GM12873 (cell line): Measurements from ENCODE around the gene SCUBE3.

Experiments
- TF ChIP-seq, protein P1 (sequence below): IDR thresholded peaks from 2 replicates; pipeline ENCODE4 v1.5.1; 2012; ENCODE audit warnings: low read depth, mild to moderate bottlenecking, moderate library complexity, low read length, control low read depth; ENCODE audit not compliant: insufficient read depth; ENCODE audit errors: missing control alignments

Gene SCUBE3

DNA sequence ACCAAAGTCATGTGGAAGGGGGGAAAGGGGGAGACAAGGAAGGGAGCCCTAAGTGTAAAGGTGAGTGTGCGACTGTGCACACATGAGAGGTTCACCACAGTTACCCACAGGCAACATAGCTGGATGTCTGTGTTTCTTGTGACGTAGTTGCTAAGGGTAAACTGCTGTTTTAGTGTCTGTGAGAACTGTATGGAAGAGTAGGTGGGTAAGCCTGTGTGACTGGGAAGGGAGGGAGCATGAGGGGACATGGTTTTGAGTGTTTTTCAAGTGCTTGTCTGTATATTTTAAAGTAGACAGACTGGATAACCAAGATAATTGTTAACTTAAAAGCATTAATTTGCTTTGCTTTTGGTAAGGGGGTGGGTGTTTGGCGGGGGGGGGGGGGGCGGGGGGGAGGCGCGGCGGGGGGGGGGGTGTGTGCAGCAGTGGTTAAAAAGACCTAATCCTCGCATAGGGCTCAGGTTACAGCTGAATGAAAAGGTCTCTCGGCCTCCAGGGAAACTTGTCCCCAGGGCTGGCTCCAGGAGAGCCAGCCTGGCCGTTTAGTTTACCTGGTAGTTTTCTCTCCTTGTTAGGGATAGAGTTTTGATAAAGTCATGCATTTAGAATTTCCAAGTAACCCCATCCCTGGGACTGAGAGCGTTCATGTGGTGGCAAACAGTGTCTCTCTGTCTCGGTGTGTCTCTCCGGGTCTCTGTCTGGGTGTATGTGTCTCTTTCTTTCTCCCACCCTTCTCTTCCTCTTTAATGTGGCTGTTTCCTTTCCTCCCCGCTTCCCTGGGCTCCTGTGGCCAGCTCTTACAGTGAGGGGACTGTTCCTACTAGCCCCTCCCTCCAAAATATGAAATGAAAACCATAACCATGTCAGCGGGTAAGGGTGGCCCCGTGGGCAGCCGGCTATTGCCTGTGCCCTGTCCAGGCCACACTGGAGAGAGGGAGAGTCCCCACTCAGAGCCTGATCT, 3.4 kb downstream of the SCUBE3 start:
- TF ChIP-seq, protein P1, sequence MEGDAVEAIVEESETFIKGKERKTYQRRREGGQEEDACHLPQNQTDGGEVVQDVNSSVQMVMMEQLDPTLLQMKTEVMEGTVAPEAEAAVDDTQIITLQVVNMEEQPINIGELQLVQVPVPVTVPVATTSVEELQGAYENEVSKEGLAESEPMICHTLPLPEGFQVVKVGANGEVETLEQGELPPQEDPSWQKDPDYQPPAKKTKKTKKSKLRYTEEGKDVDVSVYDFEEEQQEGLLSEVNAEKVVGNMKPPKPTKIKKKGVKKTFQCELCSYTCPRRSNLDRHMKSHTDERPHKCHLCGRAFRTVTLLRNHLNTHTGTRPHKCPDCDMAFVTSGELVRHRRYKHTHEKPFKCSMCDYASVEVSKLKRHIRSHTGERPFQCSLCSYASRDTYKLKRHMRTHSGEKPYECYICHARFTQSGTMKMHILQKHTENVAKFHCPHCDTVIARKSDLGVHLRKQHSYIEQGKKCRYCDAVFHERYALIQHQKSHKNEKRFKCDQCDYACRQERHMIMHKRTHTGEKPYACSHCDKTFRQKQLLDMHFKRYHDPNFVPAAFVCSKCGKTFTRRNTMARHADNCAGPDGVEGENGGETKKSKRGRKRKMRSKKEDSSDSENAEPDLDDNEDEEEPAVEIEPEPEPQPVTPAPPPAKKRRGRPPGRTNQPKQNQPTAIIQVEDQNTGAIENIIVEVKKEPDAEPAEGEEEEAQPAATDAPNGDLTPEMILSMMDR, result no peak

DNA sequence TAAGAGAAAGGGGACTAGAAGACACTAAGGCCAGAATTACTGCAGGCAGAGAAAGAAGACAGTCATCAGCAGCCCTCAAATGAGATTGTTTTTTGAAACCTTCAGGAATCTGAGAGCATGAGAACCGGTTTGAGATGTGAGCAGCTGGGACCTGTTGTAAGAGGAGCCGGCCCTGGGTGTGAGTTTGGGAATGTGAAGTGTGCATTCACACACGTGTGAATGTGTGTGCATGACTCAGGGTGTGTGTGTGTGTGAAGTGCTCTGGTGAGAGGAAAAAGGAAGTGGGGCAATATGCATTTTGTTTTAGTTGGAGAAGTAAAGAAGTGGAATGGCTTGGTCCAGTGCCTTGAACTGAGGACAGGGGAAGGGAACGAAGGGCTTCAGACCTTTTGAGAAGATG, 4.3 kb downstream of the SCUBE3 start:
- TF ChIP-seq, protein P1, result no peak

DNA sequence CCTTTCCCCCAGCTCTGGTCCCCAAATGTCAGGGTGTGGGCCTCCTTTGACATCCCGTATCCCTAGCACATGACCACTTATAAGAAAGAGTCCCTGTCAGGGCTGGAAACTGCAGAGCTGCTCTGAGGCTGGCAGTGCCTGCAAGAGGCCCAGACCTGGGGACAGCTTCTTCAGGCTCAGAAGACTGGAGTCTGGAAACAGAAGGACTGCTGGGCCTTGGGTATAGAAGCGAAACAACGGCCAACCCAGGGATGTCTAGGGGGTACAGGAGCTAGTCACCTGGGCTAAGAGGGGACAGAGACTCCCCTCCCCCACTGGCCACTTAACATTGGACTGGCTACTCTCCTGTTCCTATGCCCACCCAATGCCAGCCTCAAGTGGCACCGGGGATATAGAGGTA, 4.7 kb downstream of the SCUBE3 start:
- TF ChIP-seq, protein P1, result no peak

DNA sequence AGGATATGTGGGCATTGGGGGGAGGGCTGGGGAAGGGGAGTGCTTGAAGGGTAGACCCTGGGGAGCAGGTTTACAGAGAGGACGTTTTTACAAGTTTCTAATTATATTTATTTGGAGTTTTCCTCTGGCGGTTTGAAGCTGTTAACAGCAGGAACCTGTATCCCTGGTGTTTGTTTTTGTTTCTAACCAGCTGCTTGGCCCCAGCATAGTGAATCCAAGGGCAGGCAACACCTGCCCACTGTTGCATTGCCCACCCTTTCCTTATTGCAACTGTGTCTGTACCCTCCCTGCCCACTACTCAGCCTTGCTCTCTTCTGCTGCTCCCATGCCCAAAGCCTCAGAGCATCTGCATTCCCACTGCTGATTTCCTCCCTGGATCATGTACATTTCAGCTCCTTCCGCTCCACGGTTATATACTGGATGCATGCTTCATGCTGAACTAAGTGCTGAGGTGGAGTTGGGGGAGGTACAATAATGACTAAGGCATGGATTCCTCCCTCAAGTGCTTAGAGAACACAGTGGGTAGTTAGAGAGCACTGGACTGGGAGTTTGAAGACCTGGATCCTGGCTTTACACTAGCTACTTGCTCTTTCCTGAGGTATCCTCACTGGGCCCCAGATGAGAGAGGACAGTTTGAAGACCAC, 6.0 kb downstream of the SCUBE3 start:
- TF ChIP-seq, protein P1, result no peak

DNA sequence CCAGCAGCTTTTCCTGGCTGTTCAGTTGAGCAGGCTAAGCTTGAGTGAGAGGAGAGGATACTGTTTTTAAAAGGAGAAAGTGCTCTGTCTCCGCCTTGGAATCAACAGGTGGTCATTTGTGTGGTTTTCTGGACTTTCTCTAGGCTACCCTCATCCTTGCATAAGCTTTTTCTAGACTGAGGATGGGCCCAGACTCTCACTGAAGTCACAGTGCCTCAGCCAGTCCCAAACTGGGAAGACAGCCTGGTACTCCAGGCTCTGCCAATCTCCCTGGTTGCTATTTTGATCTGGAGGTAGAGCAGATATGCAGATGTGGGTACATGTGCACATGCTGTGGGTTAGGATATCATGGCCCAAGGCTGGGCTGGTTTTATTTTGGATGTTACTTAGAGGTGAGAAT, 7.0 kb downstream of the SCUBE3 start:
- TF ChIP-seq, protein P1, result no peak

DNA sequence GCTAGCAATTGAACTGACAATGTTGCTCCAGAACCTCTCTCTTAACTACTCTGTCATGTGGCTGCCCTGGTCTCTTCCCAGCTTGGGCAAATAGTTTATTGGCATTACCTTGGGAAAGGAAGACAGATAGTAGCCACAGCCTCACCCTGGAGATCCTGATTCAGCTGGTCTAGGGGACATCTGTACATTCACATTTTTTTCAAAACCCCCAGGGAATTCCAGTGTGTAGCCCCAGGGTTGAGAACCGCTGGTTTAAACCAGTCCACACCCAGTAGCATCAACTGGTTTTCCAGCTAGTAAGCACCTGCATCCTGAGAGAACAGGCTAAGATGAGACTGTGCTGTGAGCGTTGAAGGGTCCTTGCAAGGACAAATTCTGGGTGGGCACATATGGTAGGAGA, 9.6 kb downstream of the SCUBE3 start:
- TF ChIP-seq, protein P1, result no peak

DNA sequence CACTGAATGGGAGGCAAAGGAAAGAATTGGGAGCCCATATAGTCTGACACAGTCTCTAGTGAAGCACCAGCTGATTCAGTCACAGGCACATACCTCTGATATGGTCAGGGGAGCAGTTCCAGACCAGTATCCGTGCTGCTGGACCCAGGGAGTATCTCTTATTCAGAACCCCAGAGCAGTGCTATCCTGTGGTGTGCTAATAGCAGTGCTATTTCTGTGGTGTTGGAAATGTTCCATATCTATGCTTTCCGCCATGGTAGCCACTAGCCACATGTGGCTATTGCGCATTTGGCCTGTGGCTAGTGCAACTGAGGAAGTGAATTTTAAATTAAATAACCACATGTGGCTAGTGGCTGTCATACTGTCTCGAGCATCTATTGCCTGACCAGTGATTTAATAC, 11.0 kb downstream of the SCUBE3 start:
- TF ChIP-seq, protein P1, result no peak
